Measurements from ENCODE around the gene SP7. TPM values are rescaled to one million over a fixed set of nuclear protein-coding genes. Genes with fewer than 3 reads are reported as not detected.

The SP7 gene
- total and polyA plus RNA-seq, 9 of the 15 experiments (the other 6 are each of a cell fraction or from before 2014, with no cell fraction given), result 0.04 TPM; not detected in 8

GRCh38 chr12:53378724-53379388 lies 42.7 kb upstream of the SP7 start (continued):
- TF ChIP-seq NFXL1 (CRISPR knock-in tag; IDR thresholded peaks at IDR 0.05) (no peak), SIN3B (IDR thresholded peaks at IDR 0.05; ENCODE audit: low read depth) (no peak), ZBTB33 (CRISPR knock-in tag; IDR thresholded peaks at IDR 0.05) (peak; percentile 62), ZNF639 (CRISPR knock-in tag; conservative IDR thresholded peaks at IDR 0.05 in 1 of 2, IDR thresholded peaks at IDR 0.05 in 1 of 2) (peak in 1 of 2 experiments; percentile 82; a peak in 2 of 4 replicates), MCM7 (IDR thresholded peaks at IDR 0.05) (no peak), ELK1 (CRISPR knock-in tag; IDR thresholded peaks at IDR 0.05) (no peak), POLR2AphosphoS2 (IDR thresholded peaks at IDR 0.05; ENCODE audit: low read length) (no peak), POLR2B (IDR thresholded peaks at IDR 0.05; ENCODE audit: low read depth, partially characterized antibody) (no peak), RBM39 (optimal IDR thresholded peaks at IDR 0.05; ENCODE audit: low read depth, low read length) (no peak), ZKSCAN1 (IDR thresholded peaks at IDR 0.05; ENCODE audit: low read depth, low read length) (no peak), GTF2F1 (IDR thresholded peaks at IDR 0.05; ENCODE audit: low read depth, low read length) (no peak), ARNT (IDR thresholded peaks at IDR 0.05) (0 out of 4 replicates have a peak, but pooled peaks of 1 of the 2 experiments have one; percentile 39), CHD1 (IDR thresholded peaks at IDR 0.05; ENCODE audit: low read length) (peak; percentile 94), MCM3 (IDR thresholded peaks at IDR 0.05) (no peak), PHB (CRISPR knock-in tag; IDR thresholded peaks at IDR 0.05) (no peak), USF1 (CRISPR knock-in tag; IDR thresholded peaks at IDR 0.05) (no peak), CUX1 (CRISPR knock-in tag; IDR thresholded peaks at IDR 0.05) (no peak), RFX1 (IDR thresholded peaks at IDR 0.05) (no peak), GATA2 (CRISPR knock-in tag; IDR thresholded peaks at IDR 0.05) (no peak)

All from K562 (cell line).